Ecto neural progenitor cell (in vitro differentiated cells): ENCODE results near the gene MMP24OS.
"Not testable (repeated sequence)": the region's sequence is repeated elsewhere in the genome, so short reads cannot be mapped to it uniquely, and the experiment has no call there.

Experiments
- DNase-seq: peaks from one replicate; pipeline ENCODE4 v3.0.0-alpha.2; 2018; ENCODE audit warnings: low spot score

Gene MMP24OS

DNA sequence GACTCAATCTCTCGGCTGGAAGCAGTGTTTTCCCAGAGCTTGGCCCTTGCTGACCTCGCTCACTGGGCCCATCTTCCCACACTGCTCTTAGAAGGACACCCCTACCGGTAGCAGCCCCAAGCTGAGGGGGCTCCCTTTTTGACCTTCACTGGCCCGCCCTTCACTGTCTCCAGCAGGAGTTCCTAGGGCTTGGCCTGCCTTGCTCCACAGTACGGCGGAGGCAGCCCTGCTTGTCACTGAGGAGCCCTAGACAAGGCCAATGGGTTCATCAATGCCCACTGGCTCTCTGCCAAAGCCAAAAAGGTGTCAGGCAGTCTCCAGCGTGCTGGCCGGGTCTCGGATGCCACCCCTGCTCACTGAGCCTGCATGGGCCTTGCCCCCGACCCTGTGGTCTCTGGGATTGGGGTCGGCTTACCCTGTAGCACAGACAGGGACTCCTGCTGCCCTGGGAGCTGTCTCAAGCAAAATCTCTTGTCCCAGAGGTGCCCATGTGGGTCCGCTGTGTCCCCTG lies 2.1 kb downstream of the MMP24OS start:
- DNase-seq: no peak

DNA sequence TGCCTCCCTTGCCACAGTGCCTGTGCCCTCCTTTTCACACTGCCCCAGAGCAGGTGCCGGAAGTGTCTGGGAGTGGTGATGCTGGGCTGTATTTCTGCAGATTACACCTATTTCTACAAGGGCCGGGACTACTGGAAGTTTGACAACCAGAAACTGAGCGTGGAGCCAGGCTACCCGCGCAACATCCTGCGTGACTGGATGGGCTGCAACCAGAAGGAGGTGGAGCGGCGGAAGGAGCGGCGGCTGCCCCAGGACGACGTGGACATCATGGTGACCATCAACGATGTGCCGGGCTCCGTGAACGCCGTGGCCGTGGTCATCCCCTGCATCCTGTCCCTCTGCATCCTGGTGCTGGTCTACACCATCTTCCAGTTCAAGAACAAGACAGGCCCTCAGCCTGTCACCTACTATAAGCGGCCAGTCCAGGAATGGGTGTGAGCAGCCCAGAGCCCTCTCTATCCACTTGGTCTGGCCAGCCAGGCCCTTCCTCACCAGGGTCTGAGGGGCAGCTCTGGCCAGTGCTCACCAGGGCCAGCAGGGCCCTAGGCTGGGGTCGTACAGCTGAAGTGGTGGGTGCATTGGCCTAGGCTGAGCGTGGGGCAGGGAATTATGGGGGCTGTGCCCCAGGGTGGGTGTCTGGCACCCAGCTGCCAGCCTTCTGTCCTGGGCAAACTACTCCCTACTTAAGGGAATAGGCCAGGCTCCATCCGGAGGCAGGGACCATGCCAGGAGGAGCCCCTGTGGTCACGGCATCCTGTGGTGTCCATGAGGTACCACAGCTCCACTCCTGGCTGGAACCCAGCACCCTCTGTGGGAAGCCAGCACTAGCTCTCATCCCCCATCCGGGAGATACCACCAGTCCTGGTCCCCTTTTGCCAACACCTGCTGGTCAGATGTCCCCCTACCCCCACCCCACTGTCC lies 3.5 kb downstream of the MMP24OS start:
- DNase-seq: no peak

DNA sequence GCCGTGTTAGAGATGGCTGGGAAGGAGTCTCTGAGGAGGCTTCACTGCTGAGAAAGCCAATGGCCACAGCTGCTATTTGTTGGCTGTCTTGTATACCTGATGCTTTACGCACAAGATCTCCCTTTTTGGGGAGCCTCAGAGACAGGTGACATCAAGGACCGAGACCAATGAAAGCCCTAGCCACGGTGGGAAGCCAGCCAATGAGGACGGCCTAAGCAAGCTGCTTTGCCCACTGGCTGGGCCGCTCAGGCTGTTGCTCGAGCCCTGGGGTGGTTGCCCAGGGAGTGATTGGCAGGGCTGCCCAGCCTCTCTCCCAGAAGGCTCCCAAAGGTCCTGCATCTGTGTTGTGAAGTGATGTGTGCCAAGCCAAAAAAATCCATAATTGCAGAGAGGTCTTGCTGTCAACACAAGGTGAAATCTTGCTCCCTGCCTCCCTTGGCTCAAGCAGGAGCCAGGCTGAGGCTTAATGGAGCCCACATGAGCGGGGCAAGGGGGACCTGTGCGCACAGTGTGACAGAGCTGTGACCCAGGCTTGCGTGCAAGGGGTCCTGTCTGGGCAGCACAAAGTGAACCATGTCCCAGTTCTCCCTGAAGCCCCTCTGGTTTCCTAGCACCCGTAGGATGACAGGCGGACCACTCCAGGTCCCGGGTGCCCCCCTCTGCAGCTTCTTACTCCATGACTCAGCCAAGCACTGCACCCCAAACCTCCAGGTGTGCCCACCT lies 4.3 kb downstream of the MMP24OS start:
- DNase-seq: no peak

DNA sequence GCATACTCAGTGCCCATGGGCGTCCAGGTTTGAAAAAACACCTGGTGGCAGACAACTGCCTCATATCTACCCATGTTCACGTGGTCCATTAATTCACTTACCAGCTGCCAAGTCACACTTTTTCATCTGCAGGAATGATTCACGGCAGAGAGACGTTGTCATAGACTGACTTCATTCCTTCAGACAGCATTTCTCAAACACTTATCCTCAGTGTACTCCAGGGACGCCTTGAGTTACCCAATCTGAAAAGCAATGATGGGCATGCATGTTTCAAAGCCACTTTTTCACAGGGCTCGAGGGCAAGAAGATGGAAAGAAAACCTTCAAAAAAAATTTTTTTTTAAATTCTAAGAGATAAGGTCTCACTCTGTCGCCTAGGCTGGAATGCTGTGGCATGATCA lies 6.0 kb downstream of the MMP24OS start:
- no peak for DNase-seq

DNA sequence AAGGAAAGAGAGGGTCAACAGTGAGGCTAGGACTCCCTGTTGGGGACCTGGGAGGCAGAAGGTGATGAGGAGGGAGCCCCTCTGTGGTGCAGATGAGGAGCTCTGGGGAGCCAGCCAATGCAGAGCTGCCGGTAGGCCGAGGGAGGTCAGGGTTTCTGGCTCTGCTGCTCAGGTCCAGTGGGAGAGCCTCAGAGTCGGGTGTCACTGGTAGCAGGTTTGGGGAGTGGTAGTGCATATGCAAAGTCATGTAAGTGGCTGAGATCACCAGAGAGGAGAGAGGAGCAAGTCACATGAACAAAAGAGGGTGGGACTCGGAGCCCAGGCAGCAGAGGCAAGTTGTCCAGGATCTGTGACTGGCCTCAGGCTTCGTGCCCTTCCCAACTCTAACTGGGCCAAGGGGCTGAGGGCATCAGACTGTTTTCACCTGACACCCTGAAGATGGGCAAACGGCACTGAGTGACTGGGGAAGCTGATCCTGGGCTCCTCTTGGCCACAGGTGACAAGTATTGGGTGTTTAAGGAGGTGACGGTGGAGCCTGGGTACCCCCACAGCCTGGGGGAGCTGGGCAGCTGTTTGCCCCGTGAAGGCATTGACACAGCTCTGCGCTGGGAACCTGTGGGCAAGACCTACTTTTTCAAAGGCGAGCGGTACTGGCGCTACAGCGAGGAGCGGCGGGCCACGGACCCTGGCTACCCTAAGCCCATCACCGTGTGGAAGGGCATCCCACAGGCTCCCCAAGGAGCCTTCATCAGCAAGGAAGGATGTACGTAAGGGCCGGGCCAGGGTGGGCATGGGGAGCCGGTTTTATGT lies 6.6 kb downstream of the MMP24OS start:
- no peak for DNase-seq

DNA sequence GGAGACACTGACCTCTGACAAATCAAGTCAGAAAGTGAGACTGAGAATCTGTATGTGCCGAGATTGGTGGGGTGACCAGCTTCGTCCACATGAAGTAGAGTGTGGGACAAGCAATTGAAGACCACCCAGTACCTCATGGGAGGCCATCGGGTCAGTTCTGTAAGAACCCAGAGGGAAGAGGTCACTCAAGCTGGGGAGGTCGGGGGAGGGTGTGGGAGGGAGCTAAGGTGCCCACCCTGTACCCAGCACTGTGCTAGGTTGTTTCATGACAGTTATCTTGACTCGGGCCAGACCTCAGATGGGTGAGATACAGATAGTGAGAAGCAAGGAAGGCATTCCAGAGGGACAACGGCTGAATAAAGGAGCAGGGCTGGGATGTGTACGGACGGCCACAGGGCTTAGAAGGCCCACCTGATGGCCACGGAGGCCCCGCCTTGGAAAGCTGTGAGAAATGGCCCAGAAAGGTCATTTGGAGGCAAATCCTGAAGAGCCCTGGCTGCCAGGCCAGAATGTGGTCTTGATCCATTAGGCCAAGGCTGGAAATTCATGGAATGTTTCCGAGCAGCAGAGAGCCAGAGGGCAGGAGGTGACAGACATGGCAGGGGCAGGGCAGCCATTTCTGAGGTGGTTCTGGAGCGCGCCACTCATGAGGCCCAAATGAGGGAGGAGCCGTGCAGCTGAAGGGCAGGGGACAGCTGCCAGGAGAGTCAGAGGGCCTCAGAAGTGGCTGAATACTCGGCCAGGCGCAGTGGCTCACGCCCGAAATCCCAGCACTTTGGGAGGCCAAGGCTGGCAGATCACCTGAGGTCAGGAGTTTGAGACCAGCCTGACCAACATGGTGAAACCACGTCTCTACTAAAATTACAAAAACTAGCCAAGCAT lies 7.7 kb downstream of the MMP24OS start:
- DNase-seq: no peak

DNA sequence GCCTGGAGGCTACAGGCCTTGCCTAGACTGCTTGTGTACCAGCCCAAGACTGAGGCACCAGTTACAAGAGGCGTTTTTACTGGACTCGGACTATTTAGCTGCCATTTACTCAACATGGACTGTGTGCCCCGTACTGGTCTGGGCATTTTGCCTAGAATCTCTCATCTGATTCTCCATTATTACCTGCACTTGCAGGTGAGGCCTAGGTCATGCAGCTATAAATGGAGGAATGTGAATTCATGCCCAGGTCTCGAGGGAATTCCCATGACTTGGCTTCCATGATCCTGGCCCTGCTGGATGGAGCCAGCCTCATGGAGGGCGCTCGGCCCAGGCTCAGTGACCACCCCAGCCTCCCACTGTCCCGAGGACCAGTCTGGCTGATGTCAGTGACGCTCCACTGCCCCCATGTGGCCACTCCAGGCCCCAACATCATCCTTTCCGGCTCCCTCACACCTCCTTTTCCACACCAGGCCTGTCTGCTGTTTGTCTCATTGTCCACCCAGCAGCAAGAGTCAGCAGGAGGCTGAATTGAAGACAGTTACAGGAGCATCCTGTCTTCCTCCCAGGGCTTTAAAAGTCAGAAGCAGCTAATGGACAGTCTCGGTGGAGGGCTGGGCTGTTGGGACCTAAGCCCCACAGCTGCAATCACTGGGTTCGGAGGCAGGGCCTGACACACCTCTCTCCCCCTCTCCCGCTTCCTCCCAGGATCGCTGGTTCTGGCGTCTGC lies 8.7 kb downstream of the MMP24OS start:
- DNase-seq: peak; percentile 91

DNA sequence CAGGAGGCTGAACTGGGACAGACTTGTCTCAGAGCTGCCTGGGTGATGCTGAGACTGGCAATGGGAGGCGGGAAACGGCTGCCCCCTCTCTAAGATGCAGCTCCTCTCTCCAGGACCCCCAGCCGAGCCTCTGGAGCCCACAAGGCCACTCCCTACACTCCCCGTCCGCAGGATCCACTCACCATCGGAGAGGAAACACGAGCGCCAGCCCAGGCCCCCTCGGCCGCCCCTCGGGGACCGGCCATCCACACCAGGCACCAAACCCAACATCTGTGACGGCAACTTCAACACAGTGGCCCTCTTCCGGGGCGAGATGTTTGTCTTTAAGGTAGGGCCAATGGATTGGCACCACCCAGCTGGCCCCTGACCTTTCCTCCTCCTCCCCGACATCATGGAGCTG lies 10.8 kb downstream of the MMP24OS start:
- no peak for DNase-seq

DNA sequence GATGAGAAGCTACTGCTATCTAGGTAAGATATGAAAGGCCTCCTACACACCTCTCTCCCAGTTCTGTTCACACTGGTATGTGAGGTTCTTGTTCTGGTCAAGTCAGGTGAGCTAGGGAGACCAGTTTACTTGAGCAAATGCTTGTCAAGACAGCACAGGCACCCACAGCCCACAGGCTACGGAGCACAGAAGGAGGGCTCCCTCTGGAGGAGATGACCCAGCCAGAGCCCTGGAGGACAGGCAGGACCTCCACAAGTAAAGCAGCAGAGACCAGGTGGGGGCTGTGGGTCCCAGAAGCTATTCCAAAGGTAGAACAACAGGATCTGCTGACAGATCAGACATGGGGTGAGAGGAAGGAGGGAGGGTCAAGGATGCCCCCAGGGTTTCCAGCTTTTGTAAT lies 13.2 kb downstream of the MMP24OS start:
- no peak for DNase-seq

DNA sequence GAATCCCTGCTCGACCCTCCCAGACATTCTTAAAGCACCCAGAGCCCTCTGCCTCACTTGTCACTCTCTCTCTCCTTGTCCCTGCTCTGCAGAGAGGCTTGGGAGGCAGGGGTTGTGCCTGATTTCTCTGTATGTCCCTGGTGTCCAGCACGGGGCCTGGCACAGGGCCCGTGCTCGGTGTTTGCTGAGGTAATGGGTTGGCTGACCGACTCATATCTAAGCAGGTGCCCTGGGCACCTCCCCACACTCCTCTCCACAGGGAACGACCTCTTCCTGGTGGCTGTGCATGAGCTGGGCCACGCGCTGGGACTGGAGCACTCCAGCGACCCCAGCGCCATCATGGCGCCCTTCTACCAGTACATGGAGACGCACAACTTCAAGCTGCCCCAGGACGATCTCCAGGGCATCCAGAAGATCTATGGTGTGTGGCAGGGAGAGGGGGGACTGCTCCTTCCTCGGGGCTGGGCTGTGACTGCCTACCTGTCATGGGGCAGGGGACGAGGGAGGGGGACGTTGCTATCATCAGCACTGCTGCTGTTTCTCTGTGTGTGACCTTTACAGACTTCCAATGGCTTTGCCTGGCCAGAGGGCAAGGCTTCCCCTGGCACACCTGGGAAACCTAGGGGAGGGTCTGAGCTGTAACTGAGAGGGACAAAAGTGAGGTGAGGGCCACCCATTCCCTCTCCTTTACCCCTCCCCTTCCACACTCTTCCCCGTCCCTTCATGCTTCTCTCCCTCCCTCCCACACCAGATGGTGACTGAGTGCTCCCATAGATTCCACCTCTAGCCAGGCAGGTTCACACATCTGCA lies 14.2 kb downstream of the MMP24OS start:
- no peak for DNase-seq

DNA sequence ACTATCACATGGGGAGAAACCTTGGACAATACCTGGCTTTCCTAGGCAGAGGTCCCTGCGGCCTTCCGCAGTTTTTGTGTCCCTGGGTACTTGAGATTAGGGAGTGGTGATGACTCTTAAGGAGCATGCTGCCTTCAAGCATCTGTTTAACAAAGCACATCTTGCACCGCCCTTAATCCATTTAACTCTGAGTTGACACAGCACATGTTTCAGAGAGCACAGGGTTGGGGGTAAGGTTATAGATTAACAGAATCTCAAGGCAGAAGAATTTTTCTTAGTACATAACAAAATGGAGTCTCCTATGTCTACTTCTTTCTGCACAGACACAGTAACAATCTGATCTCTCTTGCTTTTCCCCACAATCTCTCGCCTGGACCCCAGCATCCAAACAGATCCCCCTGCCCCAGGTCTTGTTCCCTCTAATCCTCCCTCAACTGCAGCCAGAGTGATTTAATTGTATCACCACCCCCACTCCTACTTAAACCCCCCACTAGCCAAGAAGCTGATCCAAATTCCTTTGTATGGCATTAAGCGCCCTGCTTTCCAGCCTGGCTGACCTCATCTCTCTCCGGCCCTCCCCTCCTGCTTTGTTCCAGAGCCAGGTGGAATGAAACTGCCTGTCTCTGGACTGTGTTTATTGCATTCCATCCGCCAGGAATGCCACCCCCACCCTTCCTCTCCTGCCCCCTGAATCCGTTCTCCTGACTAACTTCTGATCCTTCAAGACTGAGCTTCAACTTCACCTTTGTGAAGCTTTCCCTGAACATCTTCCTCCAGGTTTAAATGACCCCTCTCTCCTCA lies 15.0 kb downstream of the MMP24OS start:
- peak; percentile 83 for DNase-seq

DNA sequence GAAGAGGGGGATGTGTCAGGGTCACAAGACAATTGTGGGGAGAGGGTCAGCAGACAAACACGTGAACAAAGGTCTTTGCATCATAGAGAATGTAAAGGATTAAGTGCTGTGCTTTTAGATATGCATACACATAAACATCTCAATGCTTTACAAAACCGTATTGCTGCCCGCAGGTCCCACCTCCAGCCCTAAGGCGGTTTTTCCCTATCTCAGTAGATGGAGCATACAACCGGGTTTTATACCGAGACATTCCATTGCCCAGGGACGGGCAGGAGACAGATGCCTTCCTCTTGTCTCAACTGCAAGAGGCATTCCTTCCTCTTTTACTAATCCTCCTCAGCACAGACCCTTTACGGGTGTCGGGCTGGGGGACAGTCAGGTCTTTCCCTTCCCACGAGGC lies 15.6 kb downstream of the MMP24OS start:
- DNase-seq: not testable (repeated sequence)

DNA sequence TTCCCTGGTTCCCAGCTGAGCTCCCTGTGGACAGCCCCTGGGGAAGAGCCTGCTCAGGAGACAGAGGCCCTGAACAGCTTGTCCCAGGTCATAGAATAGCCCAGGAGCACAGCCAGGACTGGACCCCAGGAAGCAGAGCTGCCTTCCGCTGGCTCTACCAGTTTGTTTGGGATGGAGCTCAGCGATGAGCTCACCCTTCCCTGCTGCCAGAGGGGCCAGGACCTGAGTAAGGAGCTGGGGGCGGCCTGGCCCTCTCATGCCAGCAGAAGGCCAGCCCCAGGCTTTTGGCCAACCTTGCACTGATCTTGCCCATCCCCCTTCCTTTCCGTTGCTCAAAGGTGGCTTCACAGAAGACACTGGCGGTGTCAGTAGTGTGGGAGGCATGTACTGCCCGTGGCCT lies 17.5 kb downstream of the MMP24OS start:
- no peak for DNase-seq

DNA sequence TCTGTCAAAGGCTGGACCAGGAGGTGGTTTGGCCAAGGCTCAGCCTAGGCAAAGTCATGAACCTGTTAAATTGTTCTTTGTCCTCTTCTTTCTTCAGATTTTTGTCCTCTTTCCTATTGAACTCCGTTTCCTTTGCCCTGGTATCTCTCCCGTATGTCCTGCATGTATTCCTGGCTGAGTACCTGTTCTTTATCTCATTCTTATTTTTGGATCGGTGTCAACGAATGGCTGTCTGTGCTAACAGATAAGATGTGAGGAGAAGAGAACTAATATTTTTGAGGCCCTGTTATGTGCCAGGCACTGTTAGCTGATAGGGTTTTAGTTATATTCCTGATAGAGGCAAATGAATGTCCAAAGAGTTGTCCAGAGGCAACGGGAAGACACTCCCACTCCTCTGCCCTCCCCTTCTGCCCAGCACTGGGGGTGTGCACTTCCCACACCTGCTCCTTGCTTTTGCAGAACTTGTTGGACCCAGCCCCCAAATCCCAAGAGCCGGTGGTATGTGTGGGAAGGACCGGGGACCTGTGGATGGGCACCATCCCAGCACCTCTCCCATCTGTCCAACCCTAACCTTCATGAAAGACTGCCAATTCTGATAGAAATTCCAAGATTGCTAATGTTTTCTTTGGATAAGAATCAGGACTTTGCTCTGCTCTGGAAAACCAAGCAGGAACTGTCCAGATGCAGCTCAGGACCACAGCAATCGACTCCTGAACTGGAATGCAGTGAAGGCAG lies 20.6 kb downstream of the MMP24OS start:
- no peak for DNase-seq

DNA sequence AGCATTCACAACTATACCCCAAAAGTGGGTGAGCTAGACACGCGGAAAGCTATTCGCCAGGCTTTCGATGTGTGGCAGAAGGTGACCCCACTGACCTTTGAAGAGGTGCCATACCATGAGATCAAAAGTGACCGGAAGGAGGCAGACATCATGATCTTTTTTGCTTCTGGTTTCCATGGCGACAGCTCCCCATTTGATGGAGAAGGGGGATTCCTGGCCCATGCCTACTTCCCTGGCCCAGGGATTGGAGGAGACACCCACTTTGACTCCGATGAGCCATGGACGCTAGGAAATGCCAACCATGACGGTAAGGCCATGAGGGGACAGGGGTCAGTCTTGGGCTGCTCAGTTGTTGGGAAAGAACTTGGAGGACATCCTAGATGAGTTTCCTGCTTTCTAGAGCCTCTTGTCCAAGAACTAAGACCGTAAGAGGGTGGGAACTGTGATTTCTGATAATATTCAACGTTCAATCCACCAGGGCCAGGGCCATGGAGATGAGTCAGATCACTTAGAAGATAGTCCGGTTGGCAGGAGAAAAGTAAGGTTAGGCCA lies 23.4 kb downstream of the MMP24OS start:
- DNase-seq: no peak

DNA sequence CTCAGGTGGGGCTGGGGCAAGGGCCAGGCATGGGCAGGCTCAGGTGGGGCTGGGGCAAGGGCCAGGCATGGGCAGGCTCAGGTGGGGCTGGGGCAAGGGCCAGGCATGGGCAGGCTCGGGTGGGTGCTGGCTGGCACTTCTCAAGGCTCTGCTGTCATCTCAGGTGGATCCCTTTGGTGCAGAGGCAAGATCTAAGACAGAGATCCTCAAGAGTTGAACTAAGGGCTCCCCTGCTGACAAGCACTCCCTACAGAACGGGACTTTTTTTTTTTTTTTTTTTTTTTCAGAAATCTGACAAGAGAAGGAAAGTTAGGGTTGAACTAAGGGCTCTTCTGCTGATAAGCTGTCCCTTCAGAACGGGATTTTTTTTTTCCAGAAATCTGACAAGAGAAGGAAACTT lies 24.9 kb downstream of the MMP24OS start:
- no peak for DNase-seq

DNA sequence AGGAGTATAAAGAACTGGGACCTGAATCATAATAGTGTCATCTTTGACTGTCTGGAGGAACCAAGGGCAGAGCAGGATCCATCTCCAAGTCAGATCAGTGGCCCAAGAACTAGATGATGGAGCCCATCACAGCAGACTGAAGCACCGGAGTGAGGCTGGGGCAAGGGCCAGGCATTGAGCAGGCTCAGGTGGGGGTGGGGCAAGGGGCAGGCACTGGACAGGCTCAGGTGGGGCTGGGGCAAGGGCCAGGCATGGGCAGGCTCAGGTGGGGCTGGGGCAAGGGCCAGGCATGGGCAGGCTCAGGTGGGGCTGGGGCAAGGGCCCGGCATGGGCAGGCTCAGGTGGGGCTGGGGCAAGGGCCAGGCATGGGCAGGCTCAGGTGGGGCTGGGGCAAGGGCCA lies 25.3 kb downstream of the MMP24OS start:
- DNase-seq: not testable (repeated sequence)

DNA sequence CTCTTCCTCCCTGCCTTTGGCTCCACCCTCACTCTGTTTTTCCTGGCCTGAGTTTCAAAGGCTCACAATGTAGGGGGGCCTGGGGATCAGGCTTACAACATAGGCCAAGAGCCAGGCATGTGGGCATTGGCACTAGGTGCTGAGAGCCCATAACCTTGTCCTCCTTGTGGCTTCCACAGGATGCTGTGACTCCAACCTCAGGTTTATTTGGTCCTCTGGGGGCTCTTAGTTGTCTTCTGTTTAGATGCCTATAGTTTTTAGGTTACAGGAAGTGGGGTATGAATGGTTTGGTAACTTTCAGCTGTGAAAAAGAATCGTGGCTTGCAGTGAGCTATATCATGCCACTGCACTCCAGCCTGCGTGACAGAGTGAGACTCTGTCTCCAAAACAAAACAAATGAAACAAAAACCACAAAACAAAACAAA lies 25.9 kb downstream of the MMP24OS start:
- DNase-seq: no peak
